K562 (cell line): Measurements from ENCODE around the gene TMEM147. TPM values are rescaled to one million over a fixed set of nuclear protein-coding genes. Genes with fewer than 3 reads are reported as not detected.

Source experiments
- CBX3 ChIP-seq, 2 experiments: IDR thresholded peaks; 1 replicate in 1 of 2; 2 replicates in 1 of 2; pipeline ENCODE4 v1.6.1; 2012; ENCODE audit warnings: inconsistent platforms in 2 of 2, low read length in 2 of 2, borderline replicate concordance in 1 of 2, control low read depth in 1 of 2
- CREB1 ChIP-seq, 2 experiments: sonication (generic) in 1 of 2; formaldehyde crosslinking in 1 of 2; IDR thresholded peaks; 2 replicates each; pipeline versions ENCODE4 v1.6.1 to v1.8.0; 2012 to 2022; ENCODE audit warnings: inconsistent platforms in 1 of 2, mild to moderate bottlenecking in 1 of 2, missing genetic modification reagents in 1 of 2, moderate library complexity in 1 of 2
- DIDO1 ChIP-seq: fragments of 450-650 bp; IDR thresholded peaks from 2 replicates; pipeline ENCODE4 v1.6.1; 2016; ENCODE audit warnings: low read depth, missing biosample characterization, missing genetic modification characterization
- E4F1 ChIP-seq: fragments of 250-450 bp; sonication (Bioruptor Pico); IDR thresholded peaks from 2 replicates; pipeline ENCODE4 v1.5.0; 2021; ENCODE audit warnings: mild to moderate bottlenecking, borderline replicate concordance
- EZH2 ChIP-seq: IDR thresholded peaks from 2 replicates; pipeline ENCODE4 v1.6.1; 2012; ENCODE audit warnings: low read depth, mild to moderate bottlenecking, inconsistent platforms, low read length, borderline replicate concordance
- HCFC1 ChIP-seq: IDR thresholded peaks from 2 replicates; pipeline ENCODE4 v1.6.1; 2012; ENCODE audit warnings: low read depth, low read length, improper control_type of control experiment
- ID3 ChIP-seq, 2 experiments: fragments of 250-450 bp in 1 of 2; fragments of 450-650 bp in 1 of 2; sonication (Bioruptor Pico) in 1 of 2; IDR thresholded peaks; 2 replicates each; pipeline versions ENCODE4 v1.6.1 to v1.8.0; 2016 to 2021; ENCODE audit warnings: mild to moderate bottlenecking in 2 of 2, moderate library complexity in 2 of 2, missing compliant biosample characterization in 1 of 2, missing genetic modification characterization in 1 of 2
- MTA1 ChIP-seq: fragments of 450-650 bp; IDR thresholded peaks from 2 replicates; pipeline ENCODE4 v1.6.1; 2017; ENCODE audit warnings: borderline replicate concordance
- NCOA2 ChIP-seq, 2 experiments: fragments of 450-650 bp; IDR thresholded peaks; 2 replicates each; pipeline ENCODE4 v1.6.1; 2018; ENCODE audit warnings: mild to moderate bottlenecking in 2 of 2, moderate library complexity in 1 of 2; ENCODE audit not compliant: partially characterized antibody in 2 of 2
- PCBP1 ChIP-seq: fragments of 200-400 bp; formaldehyde crosslinking; IDR thresholded peaks from 2 replicates; pipeline ENCODE4 v1.6.1; 2018; ENCODE audit warnings: mild to moderate bottlenecking, low read depth, low read length; ENCODE audit not compliant: poor library complexity, severe bottlenecking
- PHB ChIP-seq: fragments of 250-450 bp; sonication (Bioruptor Pico); IDR thresholded peaks from 2 replicates; pipeline ENCODE4 v1.5.0; 2021
- PRPF4 ChIP-seq: fragments of 200-400 bp; formaldehyde crosslinking; IDR thresholded peaks from one replicate; pipeline ENCODE4 v1.6.1; 2017; ENCODE audit warnings: low read length, low read depth, mild to moderate bottlenecking; ENCODE audit not compliant: insufficient read depth, poor library complexity, severe bottlenecking
- RBM22 ChIP-seq: fragments of 200-400 bp; formaldehyde crosslinking; IDR thresholded peaks from 2 replicates; pipeline ENCODE4 v1.6.1; 2018; ENCODE audit warnings: low read length, low read depth; ENCODE audit not compliant: poor library complexity, severe bottlenecking
- SMAD2 ChIP-seq: fragments of 150-350 bp; IDR thresholded peaks from 2 replicates; pipeline ENCODE4 v1.6.1; 2014; ENCODE audit warnings: low read depth, mild to moderate bottlenecking, low read length
- SMARCE1 ChIP-seq: fragments of 450-650 bp; IDR thresholded peaks from 2 replicates; pipeline ENCODE4 v1.7.1; 2016; ENCODE audit warnings: mild to moderate bottlenecking
- TCF7 ChIP-seq: sonication (generic); IDR thresholded peaks from 2 replicates; pipeline ENCODE4 v1.6.1; 2016; ENCODE audit warnings: antibody characterized with exemption, borderline replicate concordance
- XRCC3 ChIP-seq: fragments of 450-650 bp; IDR thresholded peaks from 2 replicates; pipeline ENCODE4 v1.6.1; 2017; ENCODE audit warnings: mild to moderate bottlenecking, moderate library complexity
- ZNF143 ChIP-seq: sonication (generic); formaldehyde crosslinking; IDR thresholded peaks from 2 replicates; pipeline ENCODE4 v1.9.0; 2022; ENCODE audit warnings: mild to moderate bottlenecking, missing genetic modification reagents
- ZNF347 ChIP-seq: fragments of 450-650 bp; formaldehyde crosslinking; IDR thresholded peaks from 2 replicates; pipeline ENCODE4 v1.4.0; 2020; ENCODE audit warnings: low read depth, mild to moderate bottlenecking, moderate library complexity
- ZNF449 ChIP-seq: fragments of 250-450 bp; sonication (Bioruptor Pico); IDR thresholded peaks from 2 replicates; pipeline ENCODE4 v1.8.0; 2022; ENCODE audit warnings: moderate library complexity, mild to moderate bottlenecking, inconsistent platforms
- ZNF551 ChIP-seq: fragments of 250-450 bp; sonication (Bioruptor Pico); IDR thresholded peaks from 2 replicates; pipeline ENCODE4 v1.5.0; 2021; ENCODE audit warnings: mild to moderate bottlenecking, moderate library complexity
- ZNF717 ChIP-seq: fragments of 250-450 bp; sonication (Bioruptor Pico); IDR thresholded peaks from 2 replicates; pipeline ENCODE4 v1.5.0; 2021
- ZSCAN29 ChIP-seq: fragments of 450-650 bp; IDR thresholded peaks from 2 replicates; pipeline ENCODE4 v1.6.1; 2017
- polyA plus RNA-seq, 8 experiments: library from polyadenylated mRNA; depleted of rRNA in 4 of 8; stranded (reverse) in 5 of 8; unstranded in 3 of 8; fragments of >200 nt; fragmentation: Nextera tagmentation in 2 of 8; fragmentation: Illumina TruSeq in 1 of 8; extraction: Ambion mirVana in 2 of 8; extraction: Trizol in 1 of 8; gene quantifications; 2 replicates each; pipeline versions ENCODE4 v1.2.1 to v1.2.3, GENCODE V29; 2011 to 2014; ENCODE audit warnings: inconsistent platforms in 1 of 8, missing spikeins in 1 of 8
- total RNA-seq, 7 experiments: library from RNA; depleted of rRNA in 6 of 7; stranded (reverse); fragments of >200 nt in 6 of 7; fragmentation: Illumina TruSeq in 2 of 7; extraction: Trizol in 2 of 7; gene quantifications; 2 replicates each; pipeline versions ENCODE4 v1.2.1 to v1.2.3, GENCODE V29; 2011 to 2021; ENCODE audit warnings: low replicate concordance in 1 of 7

The TMEM147 gene
- total and polyA plus RNA-seq, 9 of the 15 experiments (the other 6 are each of a cell fraction or from before 2014, with no cell fraction given) = 73.8 to 194 (median 142) TPM

GRCh38 chr19:35545001-35545854 lies at the start of gene TMEM147 (continued):
- TF ChIP-seq ID3 (CRISPR knock-in tag; IDR thresholded peaks at IDR 0.05) = no peak
- no peak for TF ChIP-seq ID3 (tag; IDR thresholded peaks at IDR 0.05)
- no peak for TF ChIP-seq PHB
- no peak for TF ChIP-seq E4F1
- TF ChIP-seq ZNF717 (CRISPR knock-in tag) = no peak
- TF ChIP-seq ZNF449 = no peak
- TF ChIP-seq SMAD2 = no peak
- TF ChIP-seq CREB1 (IDR thresholded peaks at IDR 0.05) = peak; percentile 96
- TF ChIP-seq CREB1 (CRISPR knock-in tag; IDR thresholded peaks at IDR 0.05) = peak; percentile 98
- no peak for TF ChIP-seq XRCC3
- TF ChIP-seq PCBP1 = peak; percentile 44
- TF ChIP-seq MTA1 = peak; percentile 97
- 0 out of 2 replicates have a peak, but pooled peaks have one; percentile 19 for TF ChIP-seq SMARCE1
- peak; percentile 90 for TF ChIP-seq ZNF143 (CRISPR knock-in tag)
- no peak for TF ChIP-seq NCOA2 (IDR thresholded peaks at IDR 0.05; ENCODE audit: partially characterized antibody in 2 of 2)
- peak; percentile 96 for TF ChIP-seq HCFC1
- no peak for TF ChIP-seq TCF7
- no peak for TF ChIP-seq ZNF551 (CRISPR knock-in tag)
- TF ChIP-seq CBX3 (IDR thresholded peaks at IDR 0.05; ENCODE audit: borderline replicate concordance in 1 of 2, low read length in 2 of 2) = no peak
- TF ChIP-seq RBM22 = no peak
- no peak for TF ChIP-seq PRPF4
- TF ChIP-seq DIDO1 = peak; percentile 56; the same call in 1 of the 2 replicates
- no peak for TF ChIP-seq ZNF347 (CRISPR knock-in tag)
- TF ChIP-seq EZH2 = no peak
- peak; percentile 75 for TF ChIP-seq ZSCAN29
